Endodermal cell (in vitro differentiated cells): ENCODE measurements around the gene DGKB. TPM values are rescaled to one million over a fixed set of nuclear protein-coding genes. Genes with fewer than 3 reads are reported as not detected.

Experiments
- DNase-seq: peaks from one replicate; pipeline ENCODE4 v3.0.0-alpha.2; 2017
- H3K27ac ChIP-seq: 2 replicates; pipeline ENCODE4 v1.5.1; 2013; ENCODE audit warnings: mild to moderate bottlenecking, low read depth, low read length, moderate library complexity
- H3K27me3 ChIP-seq: 2 replicates; pipeline ENCODE4 v1.6.1; 2013; ENCODE audit warnings: mild to moderate bottlenecking, low read length, moderate library complexity; ENCODE audit not compliant: insufficient read depth, control insufficient read depth, poor library complexity, severe bottlenecking
- H3K36me3 ChIP-seq: 2 replicates; pipeline ENCODE4 v1.7.0; 2013; ENCODE audit warnings: mild to moderate bottlenecking, low read length, moderate library complexity; ENCODE audit not compliant: control insufficient read depth, insufficient read depth
- H3K4me1 ChIP-seq: one replicate; pipeline ENCODE4 v1.7.0; 2013; ENCODE audit warnings: low read length; ENCODE audit not compliant: control insufficient read depth, insufficient read depth
- H3K4me3 ChIP-seq: 2 replicates; pipeline ENCODE4 v1.5.1; 2013; ENCODE audit warnings: mild to moderate bottlenecking, low read length, moderate library complexity
- H3K9ac ChIP-seq: 2 replicates; pipeline ENCODE4 v1.6.1; 2013; ENCODE audit warnings: mild to moderate bottlenecking, low read length, moderate library complexity; ENCODE audit not compliant: poor library complexity, severe bottlenecking; ENCODE audit errors: extremely low read depth
- H3K9me3 ChIP-seq: 2 replicates; pipeline ENCODE4 v1.6.1; 2013; ENCODE audit warnings: mild to moderate bottlenecking, low read length, moderate library complexity; ENCODE audit not compliant: control insufficient read depth
- H3K27ac Mint-ChIP-seq: 2 replicates; pipeline ENCODE4 v1.8.0; 2020; ENCODE audit warnings: mixed read lengths
- H3K27me3 Mint-ChIP-seq: 2 replicates; pipeline ENCODE4 v1.8.0; 2021; ENCODE audit warnings: mild to moderate bottlenecking, mixed read lengths; ENCODE audit not compliant: insufficient read depth
- H3K36me3 Mint-ChIP-seq: 2 replicates; pipeline ENCODE4 v1.8.0; 2020; ENCODE audit warnings: low read depth, mixed read lengths
- H3K4me1 Mint-ChIP-seq: 2 replicates; pipeline ENCODE4 v1.8.0; 2020; ENCODE audit warnings: mixed read lengths
- H3K4me3 Mint-ChIP-seq: 2 replicates; pipeline ENCODE4 v1.8.0; 2020; ENCODE audit warnings: mild to moderate bottlenecking, moderate library complexity, mixed read lengths
- H3K9me3 Mint-ChIP-seq: 2 replicates; pipeline ENCODE4 v1.8.0; 2020; ENCODE audit warnings: mild to moderate bottlenecking, mixed read lengths
- WGBS, 2 experiments: methylation state at CpG; one replicate each; pipeline versions ENCODE4 v1.1.5 to v1.1.7; 2013; ENCODE audit warnings: missing lambda C conversion rate in 2 of 2, mixed read lengths in 1 of 2; ENCODE audit not compliant: insufficient coverage in 1 of 2, insufficient read length in 1 of 2; 5-methylcytosine and 5-hydroxymethylcytosine counted together
- total RNA-seq, 2 donors: library from RNA; stranded (reverse); fragmentation: NEBNext Ultra II Directional in 1 of 2; extraction: Animal tissue kit (Norgen Biotek cat#: 25700) in 1 of 2; gene quantifications; 2 replicates in 1 of 2; 3 replicates in 1 of 2; pipeline ENCODE4 v1.2.1, GENCODE V29; 2021
- TF ChIP-seq, protein P1 (sequence below): fragments of 200-600 bp; sonication (generic); conservative IDR thresholded peaks from 2 replicates; pipeline ENCODE4 v1.5.0; 2021; ENCODE audit warnings: antibody characterized with exemption, mild to moderate bottlenecking

The DGKB gene
- total RNA-seq, 2 donors from 2014 or later, result 5.1 to 5.2 TPM

DNA sequence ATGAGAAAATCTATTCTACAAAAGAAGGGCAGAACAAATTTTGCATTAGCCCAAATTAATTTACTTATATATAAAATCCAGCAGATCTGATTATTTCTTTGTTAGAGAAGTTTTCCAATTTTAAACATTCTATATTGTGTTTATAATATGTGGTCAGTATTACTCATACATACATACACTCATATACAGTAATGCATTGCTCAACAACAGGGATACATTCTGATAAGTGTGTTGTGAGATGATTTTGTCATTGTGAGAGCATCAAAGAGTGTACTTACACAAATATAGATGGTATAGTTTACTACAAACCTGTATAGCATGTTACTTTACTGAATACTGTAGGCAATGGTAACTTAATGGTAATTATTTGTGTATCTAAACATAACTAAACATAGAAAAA lies 673.5 kb downstream of the DGKB start:
- Mint-ChIP-seq H3K4me3 (no peak overlapping the region), H3K9me3 (no peaks in the 10 kb centered on the region), H3K27me3 (no peaks in the 10 kb centered on the region), H3K36me3 (no peaks in the 10 kb centered on the region), H3K27ac (no peak overlapping the region), H3K4me1 (peaks cover 27% of the 10 kb centered on the region)
- no peak overlapping the region for H3K4me3 ChIP-seq
- TF ChIP-seq, protein P1, sequence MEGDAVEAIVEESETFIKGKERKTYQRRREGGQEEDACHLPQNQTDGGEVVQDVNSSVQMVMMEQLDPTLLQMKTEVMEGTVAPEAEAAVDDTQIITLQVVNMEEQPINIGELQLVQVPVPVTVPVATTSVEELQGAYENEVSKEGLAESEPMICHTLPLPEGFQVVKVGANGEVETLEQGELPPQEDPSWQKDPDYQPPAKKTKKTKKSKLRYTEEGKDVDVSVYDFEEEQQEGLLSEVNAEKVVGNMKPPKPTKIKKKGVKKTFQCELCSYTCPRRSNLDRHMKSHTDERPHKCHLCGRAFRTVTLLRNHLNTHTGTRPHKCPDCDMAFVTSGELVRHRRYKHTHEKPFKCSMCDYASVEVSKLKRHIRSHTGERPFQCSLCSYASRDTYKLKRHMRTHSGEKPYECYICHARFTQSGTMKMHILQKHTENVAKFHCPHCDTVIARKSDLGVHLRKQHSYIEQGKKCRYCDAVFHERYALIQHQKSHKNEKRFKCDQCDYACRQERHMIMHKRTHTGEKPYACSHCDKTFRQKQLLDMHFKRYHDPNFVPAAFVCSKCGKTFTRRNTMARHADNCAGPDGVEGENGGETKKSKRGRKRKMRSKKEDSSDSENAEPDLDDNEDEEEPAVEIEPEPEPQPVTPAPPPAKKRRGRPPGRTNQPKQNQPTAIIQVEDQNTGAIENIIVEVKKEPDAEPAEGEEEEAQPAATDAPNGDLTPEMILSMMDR, result no peak
- H3K27ac ChIP-seq, result no peak overlapping the region
- DNase-seq, result no peak
- H3K4me1 ChIP-seq, result peaks cover 10% of the 10 kb centered on the region
- no peaks in the 10 kb centered on the region for H3K9me3 ChIP-seq
- H3K27me3 ChIP-seq, result no peaks in the 10 kb centered on the region
- H3K36me3 ChIP-seq, result no peaks in the 10 kb centered on the region
- H3K9ac ChIP-seq, result no peak overlapping the region

DNA sequence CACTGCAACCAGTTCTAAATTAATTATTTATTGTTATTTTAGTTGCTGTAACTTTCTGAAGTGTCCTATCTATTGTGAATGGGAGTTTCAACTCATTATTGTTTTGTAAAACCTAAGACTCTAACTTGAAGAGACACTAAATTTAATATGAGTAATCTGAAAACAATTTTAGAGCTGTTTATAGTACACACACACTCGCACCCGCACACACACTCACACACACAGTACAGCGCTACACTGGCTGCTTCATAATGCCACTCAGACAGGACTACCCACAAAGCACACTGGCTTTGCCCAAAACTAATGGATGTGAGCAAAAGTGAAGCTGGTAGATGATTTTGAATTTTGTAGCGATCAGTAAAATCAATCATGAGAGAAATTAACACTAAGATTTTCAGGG lies 674.2 kb downstream of the DGKB start:
- H3K9ac ChIP-seq, result no peak overlapping the region
- 84 to 100% methylated on average over 1 to 4 of the region's 4 CpGs for WGBS, 2 experiments
- H3K27ac Mint-ChIP-seq, result no peak overlapping the region

DNA sequence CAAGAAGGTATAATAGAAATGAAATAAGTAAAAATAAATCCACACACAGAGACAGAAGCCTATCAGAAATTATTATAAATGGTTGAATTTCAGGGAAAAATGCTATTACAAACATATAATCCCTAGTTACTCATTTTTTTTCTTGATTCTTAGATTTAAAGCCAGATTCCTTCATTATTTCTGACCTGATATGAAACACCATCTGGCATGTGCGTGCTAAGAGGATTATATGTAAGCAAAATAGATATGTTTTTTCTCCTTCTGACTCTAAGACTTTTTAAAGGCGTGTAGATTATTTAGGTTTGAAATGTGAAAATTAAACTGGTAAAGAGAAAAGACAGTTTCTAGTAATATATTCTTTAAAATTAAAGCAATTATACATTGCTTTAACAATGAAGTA lies 676.4 kb downstream of the DGKB start:
- H3K27ac Mint-ChIP-seq, result no peak overlapping the region
- H3K36me3 Mint-ChIP-seq, result no peaks in the 10 kb centered on the region
- peaks cover 7% of the 10 kb centered on the region for H3K4me1 ChIP-seq
- H3K36me3 ChIP-seq, result no peaks in the 10 kb centered on the region
- no peak overlapping the region for H3K4me3 ChIP-seq
- TF ChIP-seq, protein P1, result no peak
- peaks cover 16% of the 10 kb centered on the region for H3K4me1 Mint-ChIP-seq
- 89 to 100% methylated on average over 1 of the region's 2 CpGs for WGBS, 2 experiments
- no peaks in the 10 kb centered on the region for H3K27me3 Mint-ChIP-seq
- H3K9me3 Mint-ChIP-seq, result no peaks in the 10 kb centered on the region
- H3K4me3 Mint-ChIP-seq, result no peak overlapping the region
- no peak overlapping the region for H3K9ac ChIP-seq
- no peak for DNase-seq
- H3K27me3 ChIP-seq, result no peaks in the 10 kb centered on the region
- H3K27ac ChIP-seq, result no peak overlapping the region
- H3K9me3 ChIP-seq, result no peaks in the 10 kb centered on the region

More for the DNA sequence above, 674.2 kb downstream of the DGKB start:
- H3K36me3 Mint-ChIP-seq, result no peaks in the 10 kb centered on the region
- peaks cover 26% of the 10 kb centered on the region for H3K4me1 Mint-ChIP-seq
- Histone ChIP-seq H3K4me3 (no peak overlapping the region), H3K9me3 (no peaks in the 10 kb centered on the region), H3K27me3 (no peaks in the 10 kb centered on the region), H3K4me1 (peaks cover 7% of the 10 kb centered on the region), H3K27ac (no peak overlapping the region), H3K36me3 (no peaks in the 10 kb centered on the region)
- no peak for DNase-seq
- TF ChIP-seq, protein P1, result no peak
- H3K4me3 Mint-ChIP-seq, result no peak overlapping the region
- H3K27me3 Mint-ChIP-seq, result no peaks in the 10 kb centered on the region
- H3K9me3 Mint-ChIP-seq, result no peaks in the 10 kb centered on the region
